ENCODE measurements around the gene PEX11B. TPM values are rescaled to one million over a fixed set of nuclear protein-coding genes. Genes with fewer than 3 reads are reported as not detected.

The PEX11B gene
- polyA plus RNA-seq, 1 donor (not counting 4 experiments of a cell fraction or from before 2014, with no cell fraction given), result 97.7 TPM

DNA sequence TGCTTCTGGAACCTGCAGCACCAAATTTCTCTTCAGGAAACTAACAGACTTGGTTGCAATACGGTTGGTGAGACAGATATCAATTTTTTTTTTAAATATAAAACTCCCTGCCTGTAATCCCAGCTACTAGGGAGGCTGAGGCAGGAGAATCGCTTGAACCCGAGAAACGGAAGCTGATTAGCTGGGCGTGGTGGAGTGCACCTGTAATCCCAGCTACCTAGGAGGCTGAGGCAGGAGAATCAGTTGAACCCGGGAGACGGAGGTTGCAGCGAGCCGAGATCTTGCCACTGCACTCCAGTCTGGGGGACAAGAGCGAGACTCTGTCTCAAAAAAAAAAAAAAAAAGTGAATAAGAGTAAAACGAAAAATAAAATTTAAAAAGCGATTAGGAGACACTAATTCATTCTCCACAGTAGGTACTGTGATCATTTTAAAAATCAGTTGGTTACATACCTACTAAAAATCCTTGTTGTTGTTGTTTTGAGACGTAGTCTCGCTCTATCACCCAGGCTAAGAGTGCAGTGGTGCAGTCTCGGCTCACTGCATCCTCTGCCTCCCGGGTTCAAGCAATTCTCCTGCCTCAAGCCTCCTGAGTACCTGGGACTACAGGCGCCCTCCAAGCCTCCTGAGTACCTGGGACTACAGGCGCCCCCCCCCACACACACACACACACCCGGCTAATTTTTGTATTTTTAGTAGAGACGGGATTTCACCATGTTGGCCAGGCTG lies 9.6 kb upstream of the PEX11B start:
- H3K79me2 ChIP-seq (ENCODE audit: control insufficient read depth, insufficient read depth, low read length), result peaks cover 14% of the 10 kb centered on the region
- no peak for TF ChIP-seq EZH2 (IDR thresholded peaks at IDR 0.05; ENCODE audit: low read length)
- TF ChIP-seq, protein P1, sequence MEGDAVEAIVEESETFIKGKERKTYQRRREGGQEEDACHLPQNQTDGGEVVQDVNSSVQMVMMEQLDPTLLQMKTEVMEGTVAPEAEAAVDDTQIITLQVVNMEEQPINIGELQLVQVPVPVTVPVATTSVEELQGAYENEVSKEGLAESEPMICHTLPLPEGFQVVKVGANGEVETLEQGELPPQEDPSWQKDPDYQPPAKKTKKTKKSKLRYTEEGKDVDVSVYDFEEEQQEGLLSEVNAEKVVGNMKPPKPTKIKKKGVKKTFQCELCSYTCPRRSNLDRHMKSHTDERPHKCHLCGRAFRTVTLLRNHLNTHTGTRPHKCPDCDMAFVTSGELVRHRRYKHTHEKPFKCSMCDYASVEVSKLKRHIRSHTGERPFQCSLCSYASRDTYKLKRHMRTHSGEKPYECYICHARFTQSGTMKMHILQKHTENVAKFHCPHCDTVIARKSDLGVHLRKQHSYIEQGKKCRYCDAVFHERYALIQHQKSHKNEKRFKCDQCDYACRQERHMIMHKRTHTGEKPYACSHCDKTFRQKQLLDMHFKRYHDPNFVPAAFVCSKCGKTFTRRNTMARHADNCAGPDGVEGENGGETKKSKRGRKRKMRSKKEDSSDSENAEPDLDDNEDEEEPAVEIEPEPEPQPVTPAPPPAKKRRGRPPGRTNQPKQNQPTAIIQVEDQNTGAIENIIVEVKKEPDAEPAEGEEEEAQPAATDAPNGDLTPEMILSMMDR (optimal IDR thresholded peaks at IDR 0.05 in 1 of 3, IDR thresholded peaks at IDR 0.05 in 1 of 3, conservative IDR thresholded peaks at IDR 0.05 in 1 of 3; ENCODE audit: extremely low read depth in 1 of 3, insufficient read depth in 2 of 3, low read length in 3 of 3), result no peak
- peak overlapping the region; percentile 93 for H3K9ac ChIP-seq (ENCODE audit: control insufficient read depth, extremely low read depth, insufficient read depth, low read length)
- H2AFZ ChIP-seq (ENCODE audit: control insufficient read depth, low read length), result peak overlapping the region; percentile 77
- H3K27me3 ChIP-seq (ENCODE audit: control insufficient read depth, extremely low read depth, insufficient read depth, low read length), result no peaks in the 10 kb centered on the region
- peak overlapping the region; percentile 98 for H3K27ac ChIP-seq (ENCODE audit: control insufficient read depth, insufficient read depth, low read length)
- H3K9me1 ChIP-seq (ENCODE audit: control insufficient read depth, extremely low read depth, insufficient read depth, low read length), result no peaks in the 10 kb centered on the region
- no peaks in the 10 kb centered on the region for H3K9me3 ChIP-seq (ENCODE audit: control insufficient read depth, low read depth, low read length)
- DNase-seq (ENCODE audit: low read depth, low spot score), result no peak
- no peak for FAIRE-seq
- no peaks in the 10 kb centered on the region for H4K20me1 ChIP-seq (ENCODE audit: control insufficient read depth, extremely low read depth, insufficient read depth, low read length)
- H3K4me2 ChIP-seq (ENCODE audit: control insufficient read depth, extremely low read depth, insufficient read depth, low read depth, low read length), result peak overlapping the region; percentile 92
- peaks cover 10% of the 10 kb centered on the region for H3K4me1 ChIP-seq (ENCODE audit: control insufficient read depth, extremely low read depth, insufficient read depth, low read length)
- dilution Hi-C loops (cut with MboI; ENCODE audit: extremely low pct_ligation_motif_present, low sequenced_read_pairs), result no loop called here
- H3K4me3 ChIP-seq (ENCODE audit: control insufficient read depth in 2 of 3, extremely low read depth in 1 of 3, insufficient read depth in 2 of 3, low read depth in 1 of 3, low read length in 3 of 3), result peak overlapping the region; percentile 62 to 97 (median 95)
- H3K36me3 ChIP-seq (ENCODE audit: control insufficient read depth in 2 of 2, extremely low read depth in 1 of 2, insufficient read depth in 2 of 2, low read length in 2 of 2), result peaks cover 3 to 6% of the 10 kb centered on the region in 2 experiments

DNA sequence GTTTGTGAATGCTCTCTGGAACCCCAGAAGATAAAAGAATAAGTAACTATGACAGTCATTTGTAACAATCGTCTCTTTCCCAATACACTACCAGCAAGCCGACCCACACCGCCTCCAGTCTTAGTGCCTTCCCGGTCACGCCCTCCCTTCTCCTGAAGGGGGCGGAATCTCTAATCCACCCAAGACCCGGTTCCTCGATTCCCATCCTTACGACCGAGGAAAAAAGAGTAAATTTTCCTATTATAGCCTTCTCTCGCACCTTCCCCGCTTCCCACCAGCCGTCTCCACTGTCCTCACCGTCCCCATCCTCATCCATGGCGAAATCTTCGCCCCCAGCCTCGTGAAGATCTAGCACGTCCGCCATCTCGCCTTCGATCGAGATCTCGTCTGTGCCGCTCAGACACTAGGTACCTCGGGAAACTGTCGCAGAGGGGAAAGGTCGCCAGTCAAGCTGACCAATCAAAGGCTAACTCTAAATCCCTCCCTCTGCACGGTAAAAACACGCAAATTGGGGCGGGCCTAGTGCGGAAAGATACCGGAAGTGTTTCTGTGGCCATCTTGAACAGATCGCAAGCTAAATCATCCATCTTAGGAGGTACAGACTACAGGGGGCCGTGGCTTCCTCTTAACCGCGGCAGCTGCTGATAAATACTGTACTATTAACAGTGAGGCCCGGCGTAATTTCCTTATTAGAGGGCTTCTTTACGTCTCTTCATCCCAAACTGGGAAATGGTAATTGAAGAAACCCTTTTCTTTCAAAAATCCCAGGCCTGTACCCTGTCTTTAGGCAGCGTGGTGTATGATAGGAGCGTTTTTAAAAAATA lies 8.8 kb upstream of the PEX11B start, which contains the start of gene RBM8A:
Gene RBM8A, minus strand, starts transcription at position 422 of the 824 bp plus-strand sequence. Its CDS starts 58 bp downstream, at position 364.
- Histone ChIP-seq H3K4me2 (ENCODE audit: control insufficient read depth, extremely low read depth, insufficient read depth, low read depth, low read length) (peak within 1 kb of the TSS; percentile 92), H3K4me3 (ENCODE audit: control insufficient read depth in 2 of 3, extremely low read depth in 1 of 3, insufficient read depth in 2 of 3, low read depth in 1 of 3, low read length in 3 of 3) (peak within 1 kb of the TSS; percentile 62 to 97 (median 95)), H3K4me1 (ENCODE audit: control insufficient read depth, extremely low read depth, insufficient read depth, low read length) (peaks cover 10% of the 10 kb centered on the region), H3K27ac (ENCODE audit: control insufficient read depth, insufficient read depth, low read length) (peak within 1 kb of the TSS; percentile 98), H3K36me3 (ENCODE audit: control insufficient read depth in 2 of 2, extremely low read depth in 1 of 2, insufficient read depth in 2 of 2, low read length in 2 of 2) (peaks cover 3 to 6% of the 10 kb centered on the region in 2 experiments), H3K79me2 (ENCODE audit: control insufficient read depth, insufficient read depth, low read length) (peaks cover 14% of the 10 kb centered on the region), H3K27me3 (ENCODE audit: control insufficient read depth, extremely low read depth, insufficient read depth, low read length) (no peaks in the 10 kb centered on the region), H3K9me3 (ENCODE audit: control insufficient read depth, low read depth, low read length) (no peaks in the 10 kb centered on the region), H2AFZ (ENCODE audit: control insufficient read depth, low read length) (peak within 1 kb of the TSS; percentile 77), H3K9ac (ENCODE audit: control insufficient read depth, extremely low read depth, insufficient read depth, low read length) (peak within 1 kb of the TSS; percentile 93), H3K9me1 (ENCODE audit: control insufficient read depth, extremely low read depth, insufficient read depth, low read length) (no peaks in the 10 kb centered on the region), H4K20me1 (ENCODE audit: control insufficient read depth, extremely low read depth, insufficient read depth, low read length) (no peaks in the 10 kb centered on the region)
- DNase-seq (ENCODE audit: low read depth, low spot score) (peak; percentile 81), FAIRE-seq (peak; percentile 44)
- TF ChIP-seq EZH2 (IDR thresholded peaks at IDR 0.05; ENCODE audit: low read length), result no peak
- TF ChIP-seq, protein P1 (optimal IDR thresholded peaks at IDR 0.05 in 1 of 3, IDR thresholded peaks at IDR 0.05 in 1 of 3, conservative IDR thresholded peaks at IDR 0.05 in 1 of 3; ENCODE audit: extremely low read depth in 1 of 3, insufficient read depth in 2 of 3, low read length in 3 of 3), result peak; percentile 58 to 64 (median 62)
- dilution Hi-C loops (cut with MboI; ENCODE audit: extremely low pct_ligation_motif_present, low sequenced_read_pairs), result no loop called here
